Eye (tissue), 1 donor: ENCODE data around the gene EXOC4.
A peak's percentile ranks its signal among the peaks of the same experiment; 100 is the strongest.

Experiments used
- DNase-seq: peaks from one replicate; pipeline ENCODE4 v3.0.0-alpha.2; 2015

The EXOC4 gene

GRCh38 chr7:134060874-134061273, 808.0 kb downstream of the EXOC4 start:
- no peak for DNase-seq

- DNase-seq, result no peak
These were observed 809.6 kb downstream of the EXOC4 start for GRCh38 chr7:134062460-134062859.

- DNase-seq, result no peak
These were observed 812.5 kb downstream of the EXOC4 start for GRCh38 chr7:134065415-134065814.

- DNase-seq, result no peak
These were observed 814.3 kb downstream of the EXOC4 start for GRCh38 chr7:134067164-134067563.

GRCh38 chr7:134068670-134069069, 815.8 kb downstream of the EXOC4 start:
- DNase-seq, result no peak

- DNase-seq, result no peak
These were observed 816.3 kb downstream of the EXOC4 start for GRCh38 chr7:134069187-134069586.

GRCh38 chr7:134070673-134071072, 817.8 kb downstream of the EXOC4 start:
- DNase-seq, result no peak

- no peak for DNase-seq
These were observed 818.8 kb downstream of the EXOC4 start for GRCh38 chr7:134071355-134072331.

- DNase-seq, result peak; percentile 19
These were observed 820.4 kb downstream of the EXOC4 start for GRCh38 chr7:134073276-134073675.

GRCh38 chr7:134075799-134076198, 822.9 kb downstream of the EXOC4 start:
- no peak for DNase-seq

GRCh38 chr7:134077560-134077959, 824.7 kb downstream of the EXOC4 start:
- peak; percentile 12 for DNase-seq

- DNase-seq, result no peak
These were observed 826.1 kb downstream of the EXOC4 start for GRCh38 chr7:134078991-134079390.

- DNase-seq, result no peak
These were observed 828.8 kb downstream of the EXOC4 start for GRCh38 chr7:134081695-134082094.

GRCh38 chr7:134083766-134084487, 831.0 kb downstream of the EXOC4 start:
- no peak for DNase-seq

- DNase-seq, result no peak
These were observed 831.7 kb downstream of the EXOC4 start for GRCh38 chr7:134084488-134085144.

- no peak for DNase-seq
These were observed 832.4 kb downstream of the EXOC4 start for GRCh38 chr7:134085311-134085710.

GRCh38 chr7:134086998-134087735, 834.3 kb downstream of the EXOC4 start:
- no peak for DNase-seq

GRCh38 chr7:134088199-134088598, 835.3 kb downstream of the EXOC4 start:
- DNase-seq, result no peak

GRCh38 chr7:134089446-134089845, 836.6 kb downstream of the EXOC4 start:
- DNase-seq, result peak; percentile 15

GRCh38 chr7:134098072-134098471, 845.2 kb downstream of the EXOC4 start:
- DNase-seq, result no peak

GRCh38 chr7:134101716-134102115, 848.8 kb downstream of the EXOC4 start:
- peak; percentile 44 for DNase-seq

- DNase-seq, result peak; percentile 5
These were observed 851.3 kb downstream of the EXOC4 start for GRCh38 chr7:134104166-134104565.

GRCh38 chr7:134105841-134106240, 853.0 kb downstream of the EXOC4 start:
- DNase-seq, result no peak
